IMR-90 (cell line): ENCODE measurements around the gene KDM4B. TPM values are rescaled to one million over a fixed set of nuclear protein-coding genes. Genes with fewer than 3 reads are reported as not detected.

Source experiments
- ATAC-seq: fragments of 200-7000 bp; cut with Tn5 transposase; 2 replicates; pipeline ENCODE4 v1.9.1; 2020; ENCODE audit warnings: low read depth, mild to moderate bottlenecking, moderate library complexity
- BruUV-seq: library from RNA; stranded (reverse); fragments of 400-500 nt; replicated peaks from 2 replicates; lab custom pipeline; 2021; lab: Mats Ljungman, UMichigan
- CTCF ChIA-PET: fragments of 300-600 bp; formaldehyde crosslinking; extraction: SDS; loops from one replicate; lab custom pipeline; 2021; ENCODE audit warnings: antibody characterized with exemption; lab: Yijun Ruan, JAX
- POLR2A ChIA-PET: fragments of 300-600 bp; sonication (Branson Sonifier 250); formaldehyde crosslinking; loops from one replicate; lab custom pipeline; 2022; ENCODE audit warnings: antibody characterized with exemption; ENCODE audit not compliant: unreplicated experiment; lab: Charles Lee
- DNase-seq: peaks from one replicate; pipeline ENCODE4 v3.0.0; 2013
- H2AFZ ChIP-seq: replicated peaks from 2 replicates; pipeline ENCODE3; 2013; ENCODE audit warnings: low read length, mild to moderate bottlenecking; ENCODE audit not compliant: poor library complexity
- H2AK5ac ChIP-seq: 2 replicates; pipeline ENCODE4 v1.6.1; 2013; ENCODE audit warnings: low read depth, low read length, inconsistent platforms
- H2AK9ac ChIP-seq: replicated peaks from 2 replicates; pipeline ENCODE3; 2013; ENCODE audit warnings: mild to moderate bottlenecking, low read depth, low read length, moderate library complexity; ENCODE audit not compliant: poor library complexity
- H2BK120ac ChIP-seq: 2 replicates; pipeline ENCODE4 v1.6.1; 2013; ENCODE audit warnings: low read depth, low read length, inconsistent platforms
- H2BK15ac ChIP-seq: 3 replicates; pipeline ENCODE4 v1.6.1; 2013; ENCODE audit warnings: low read depth, low read length, inconsistent platforms
- H2BK20ac ChIP-seq: 2 replicates; pipeline ENCODE4 v1.6.1; 2013; ENCODE audit warnings: low read depth, mild to moderate bottlenecking, inconsistent platforms, low read length, moderate library complexity
- H2BK5ac ChIP-seq: 2 replicates; pipeline ENCODE4 v1.6.1; 2013; ENCODE audit warnings: mild to moderate bottlenecking, low read depth, low read length, inconsistent platforms; ENCODE audit not compliant: poor library complexity, severe bottlenecking
- H3K14ac ChIP-seq: replicated peaks from 2 replicates; pipeline ENCODE4 v1.6.1; 2013; ENCODE audit warnings: low read depth, low read length, inconsistent platforms
- H3K18ac ChIP-seq: 2 replicates; pipeline ENCODE4 v1.6.1; 2013; ENCODE audit warnings: low read depth, low read length, control low read depth
- H3K23ac ChIP-seq: 2 replicates; pipeline ENCODE4 v1.6.1; 2013; ENCODE audit warnings: low read depth, low read length, inconsistent platforms
- H3K27ac ChIP-seq: 2 replicates; pipeline ENCODE4 v1.5.1; 2013; ENCODE audit warnings: mild to moderate bottlenecking, control low read depth, low read length; ENCODE audit not compliant: insufficient read depth
- H3K27me3 ChIP-seq: 2 replicates; pipeline ENCODE4 v1.6.1; 2013; ENCODE audit warnings: low read length; ENCODE audit not compliant: control insufficient read depth, insufficient read depth
- H3K36me3 ChIP-seq: 2 replicates; pipeline ENCODE4 v1.6.1; 2013; ENCODE audit warnings: low read length, mixed read lengths; ENCODE audit not compliant: control insufficient read depth, insufficient read depth
- H3K4ac ChIP-seq: 2 replicates; pipeline ENCODE4 v1.6.1; 2013; ENCODE audit warnings: low read depth, low read length, inconsistent platforms
- H3K4me1 ChIP-seq: 2 replicates; pipeline ENCODE4 v1.6.1; 2013; ENCODE audit warnings: low read length, mixed read lengths; ENCODE audit not compliant: control insufficient read depth, insufficient read depth
- H3K4me2 ChIP-seq: 2 replicates; pipeline ENCODE4 v1.6.1; 2013; ENCODE audit warnings: low read depth, mild to moderate bottlenecking, control low read depth, low read length, moderate library complexity
- H3K4me3 ChIP-seq: 2 replicates; pipeline ENCODE4 v1.5.1; 2013; ENCODE audit warnings: low read depth, mild to moderate bottlenecking, control low read depth, low read length, moderate library complexity; ENCODE audit not compliant: insufficient read depth
- H3K56ac ChIP-seq: 2 replicates; pipeline ENCODE4 v1.6.1; 2013; ENCODE audit warnings: low read length, inconsistent platforms; ENCODE audit not compliant: insufficient read depth; ENCODE audit errors: extremely low read depth
- H3K79me1 ChIP-seq, 2 experiments: 2 replicates each; pipeline ENCODE4 v1.6.1; 2013; ENCODE audit warnings: low read length in 2 of 2, inconsistent platforms in 1 of 2, low read depth in 1 of 2
- H3K9ac ChIP-seq: 2 replicates; pipeline ENCODE4 v1.6.1; 2013; ENCODE audit warnings: low read depth, low read length, control low read depth
- H3K9me1 ChIP-seq: 2 replicates; pipeline ENCODE4 v1.6.1; 2013; ENCODE audit warnings: low read length, inconsistent platforms; ENCODE audit not compliant: insufficient read depth
- H3K9me3 ChIP-seq: 2 replicates; pipeline ENCODE4 v1.6.1; 2013; ENCODE audit warnings: low read length; ENCODE audit not compliant: control insufficient read depth, insufficient read depth
- H4K20me1 ChIP-seq: 2 replicates; pipeline ENCODE4 v1.6.1; 2013; ENCODE audit warnings: low read length, inconsistent platforms; ENCODE audit not compliant: insufficient read depth
- H4K5ac ChIP-seq: 2 replicates; pipeline ENCODE4 v1.6.1; 2013; ENCODE audit warnings: mild to moderate bottlenecking, low read depth, low read length, control low read depth
- H4K8ac ChIP-seq, 2 experiments: 2 replicates each; pipeline ENCODE4 v1.6.1; 2013; ENCODE audit warnings: low read depth in 2 of 2, low read length in 2 of 2, control low read depth in 1 of 2, inconsistent platforms in 1 of 2
- H4K91ac ChIP-seq: 2 replicates; pipeline ENCODE4 v1.6.1; 2013; ENCODE audit warnings: low read depth, low read length, inconsistent platforms; ENCODE audit not compliant: insufficient read depth
- BHLHE40 ChIP-seq: fragments of 150-350 bp; IDR thresholded peaks from 2 replicates; pipeline ENCODE4 v1.6.1; 2016; ENCODE audit warnings: mild to moderate bottlenecking, low read depth, low read length
- CHD1 ChIP-seq: IDR thresholded peaks from 2 replicates; pipeline ENCODE4 v1.6.1; 2012; ENCODE audit warnings: low read depth, low read length, improper control_type of control experiment
- USF2 ChIP-seq: fragments of 150-350 bp; IDR thresholded peaks from 2 replicates; pipeline ENCODE4 v1.6.1; 2017; ENCODE audit warnings: mild to moderate bottlenecking, antibody characterized with exemption, low read length, low read depth
- WGBS, 2 experiments: methylation state at CpG; one replicate each; pipeline versions ENCODE4 v1.1.5 to v1.1.7; 2013; ENCODE audit warnings: missing lambda C conversion rate in 2 of 2; ENCODE audit not compliant: insufficient read length in 1 of 2; ENCODE audit errors: extremely low coverage in 2 of 2; 5-methylcytosine and 5-hydroxymethylcytosine counted together
- dilution Hi-C: fragments of 300-500 bp; cut with HindIII; formaldehyde crosslinking; loops from one replicate; pipeline ENCODE4 v1.14.3; 2018; ENCODE audit warnings: low sequenced_read_pairs; ENCODE audit not compliant: unreplicated experiment
- in situ Hi-C: fragments of 300-500 bp; cut with MboI; formaldehyde crosslinking; loops from 3 replicates; pipeline ENCODE4 v1.14.3; 2019; ENCODE audit warnings: low sequenced_read_pairs, inconsistent platforms, mixed read lengths
- intact Hi-C: fragments of 100-400 bp; cut with micrococcal nuclease; formaldehyde crosslinking; loops from 2 replicates; pipeline ENCODE4 v1.10.0; 2022
- polyA plus RNA-seq, 3 experiments: library from polyadenylated mRNA; depleted of rRNA; stranded (reverse); fragments of >200 nt; gene quantifications; 2 replicates each; pipeline ENCODE4 v1.2.3, GENCODE V29; 2012; ENCODE audit warnings: low replicate concordance in 1 of 3
- total RNA-seq: library from RNA; depleted of rRNA; stranded (reverse); fragments of >200 nt; gene quantifications from 2 replicates; pipeline ENCODE4 v1.2.3, GENCODE V29; 2012

Gene KDM4B
- total and polyA plus RNA-seq, 2 of the 4 experiments (the other 2 are of a cell fraction), result 5.0 to 17.9 TPM

- BruUV-seq, result no TSS peak
- peaks cover 15% of the 10 kb centered on the region for H4K20me1 ChIP-seq
- intact Hi-C loops (no loop called here), in situ Hi-C loops (no loop called here), dilution Hi-C loops (no loop called here)
- DNase-seq (no peak), ATAC-seq (no peak; the same call in 1 of the 2 replicates)
- no peak overlapping the region for H2BK120ac ChIP-seq
- H4K5ac ChIP-seq, result no peak overlapping the region
- H3K4ac ChIP-seq, result peak overlapping the region; percentile 27; the same call in 1 of the 2 replicates
- no peaks in the 10 kb centered on the region for H3K27me3 ChIP-seq
- H3K4me1 ChIP-seq, result peaks cover 22% of the 10 kb centered on the region
- WGBS, 2 experiments, result 76% methylated on average over 4 of the region's 12 CpGs; no CpG with 5 or more reads in 1 of the 2 experiments
- H3K79me1 ChIP-seq, result peaks cover 3 to 16% of the 10 kb centered on the region in 2 experiments; a peak in 2 of 4 replicates
- no peaks in the 10 kb centered on the region for H3K9me3 ChIP-seq
- no peak overlapping the region; a peak in 1 of 4 replicates for H4K8ac ChIP-seq
- peaks cover 30% of the 10 kb centered on the region; the same call in 1 of the 2 replicates for H3K36me3 ChIP-seq
- TF ChIP-seq BHLHE40, result no peak
- no peak for TF ChIP-seq USF2
- TF ChIP-seq CHD1, result no peak
- CTCF ChIA-PET, result no interaction called here
- H3K56ac ChIP-seq, result no peak overlapping the region
- no peak overlapping the region for H2AK5ac ChIP-seq
- H3K9me1 ChIP-seq, result no peaks in the 10 kb centered on the region; the same call in 1 of the 2 replicates
- no peak overlapping the region for H2BK5ac ChIP-seq
- H4K91ac ChIP-seq, result no peak overlapping the region
- no peak overlapping the region for H2AFZ ChIP-seq
- no peak overlapping the region for H3K14ac ChIP-seq
- no peak overlapping the region for H3K4me2 ChIP-seq
- H3K4me3 ChIP-seq, result no peak overlapping the region
- H2AK9ac ChIP-seq, result peak overlapping the region; percentile 26
- 0 out of 2 replicates have a peak overlapping the region, but pooled peaks have one; percentile 52 for H3K9ac ChIP-seq
- no peak overlapping the region for H3K23ac ChIP-seq
- no peak overlapping the region for H2BK20ac ChIP-seq
- no peak overlapping the region for H2BK15ac ChIP-seq
- H3K27ac ChIP-seq, result no peak overlapping the region
- H3K18ac ChIP-seq, result no peak overlapping the region
- POLR2A ChIA-PET, result no interaction called here
Observed at GRCh38 chr19:5127717-5128116, 158.8 kb downstream of the KDM4B start.
